Progenitor cell of endocrine pancreas (in vitro differentiated cells): ENCODE measurements around the gene SHC3. TPM values are rescaled to one million over a fixed set of nuclear protein-coding genes. Genes with fewer than 3 reads are reported as not detected.

Experiments used
- DNase-seq: peaks from one replicate; pipeline ENCODE4 v3.0.0; 2021; ENCODE audit warnings: low spot score; ENCODE audit not compliant: unreplicated experiment
- H3K27ac Mint-ChIP-seq: 2 replicates; pipeline ENCODE4 v1.8.0; 2021; ENCODE audit warnings: mild to moderate bottlenecking, moderate library complexity, mixed read lengths
- H3K27me3 Mint-ChIP-seq: 2 replicates; pipeline ENCODE4 v1.8.0; 2021; ENCODE audit warnings: mixed read lengths
- H3K36me3 Mint-ChIP-seq: 2 replicates; pipeline ENCODE4 v1.8.0; 2022; ENCODE audit warnings: mixed read lengths; ENCODE audit not compliant: insufficient read depth
- H3K4me1 Mint-ChIP-seq: 2 replicates; pipeline ENCODE4 v1.8.0; 2021; ENCODE audit warnings: low read depth, mixed read lengths
- H3K4me3 Mint-ChIP-seq: 2 replicates; pipeline ENCODE4 v1.8.0; 2021; ENCODE audit warnings: low read depth, mild to moderate bottlenecking, moderate library complexity, mixed read lengths
- H3K9me3 Mint-ChIP-seq: 2 replicates; pipeline ENCODE4 v1.8.0; 2021; ENCODE audit warnings: low read depth, mixed read lengths
- total RNA-seq: library from RNA; stranded (reverse); gene quantifications from 2 replicates; pipeline ENCODE4 v1.2.1, GENCODE V29; 2021
- TF ChIP-seq, protein P1 (sequence below): fragments of 200-600 bp; sonication (generic); IDR thresholded peaks from one replicate; pipeline ENCODE4 v1.5.0; 2021; ENCODE audit warnings: antibody characterized with exemption, mild to moderate bottlenecking; ENCODE audit not compliant: unreplicated experiment

Gene SHC3
- total RNA-seq, 1 donor from 2014 or later, result 1.3 TPM

DNA sequence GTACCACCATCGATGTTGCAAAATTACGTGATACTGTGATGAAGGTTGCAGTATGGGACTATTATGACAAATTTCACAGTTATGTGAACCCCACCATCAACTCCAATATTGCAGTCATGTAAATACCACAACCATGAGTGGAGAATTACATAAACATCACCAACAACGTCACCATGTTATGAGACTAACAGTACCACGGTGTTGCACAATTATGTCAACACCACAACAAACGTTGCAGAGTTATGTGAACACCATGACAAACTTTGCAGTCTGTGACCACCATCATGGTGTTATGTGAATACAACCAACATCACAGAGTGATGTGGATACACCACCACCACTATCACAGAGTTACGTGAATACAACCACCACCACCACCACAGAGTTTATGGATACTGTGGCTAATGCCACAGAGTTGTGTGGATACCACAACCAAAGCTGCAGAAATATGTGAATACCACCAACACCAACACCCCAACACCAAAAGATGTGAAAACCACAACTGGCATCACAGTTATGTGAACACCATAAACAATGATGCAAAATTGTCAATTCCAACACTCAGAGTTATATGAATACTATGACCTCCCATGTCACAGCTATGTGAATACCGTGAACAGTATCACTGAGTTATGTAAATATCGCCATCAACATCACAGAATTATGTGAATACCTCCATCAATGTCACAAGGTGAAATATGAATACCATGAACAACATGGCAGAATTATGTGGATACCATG, 62.4 kb downstream of the SHC3 start:
- Mint-ChIP-seq H3K9me3 (peaks cover 5% of the 10 kb centered on the region), H3K4me1 (no peaks in the 10 kb centered on the region), H3K4me3 (no peak overlapping the region), H3K27me3 (no peaks in the 10 kb centered on the region), H3K27ac (no peak overlapping the region), H3K36me3 (no peaks in the 10 kb centered on the region)
- TF ChIP-seq, protein P1, sequence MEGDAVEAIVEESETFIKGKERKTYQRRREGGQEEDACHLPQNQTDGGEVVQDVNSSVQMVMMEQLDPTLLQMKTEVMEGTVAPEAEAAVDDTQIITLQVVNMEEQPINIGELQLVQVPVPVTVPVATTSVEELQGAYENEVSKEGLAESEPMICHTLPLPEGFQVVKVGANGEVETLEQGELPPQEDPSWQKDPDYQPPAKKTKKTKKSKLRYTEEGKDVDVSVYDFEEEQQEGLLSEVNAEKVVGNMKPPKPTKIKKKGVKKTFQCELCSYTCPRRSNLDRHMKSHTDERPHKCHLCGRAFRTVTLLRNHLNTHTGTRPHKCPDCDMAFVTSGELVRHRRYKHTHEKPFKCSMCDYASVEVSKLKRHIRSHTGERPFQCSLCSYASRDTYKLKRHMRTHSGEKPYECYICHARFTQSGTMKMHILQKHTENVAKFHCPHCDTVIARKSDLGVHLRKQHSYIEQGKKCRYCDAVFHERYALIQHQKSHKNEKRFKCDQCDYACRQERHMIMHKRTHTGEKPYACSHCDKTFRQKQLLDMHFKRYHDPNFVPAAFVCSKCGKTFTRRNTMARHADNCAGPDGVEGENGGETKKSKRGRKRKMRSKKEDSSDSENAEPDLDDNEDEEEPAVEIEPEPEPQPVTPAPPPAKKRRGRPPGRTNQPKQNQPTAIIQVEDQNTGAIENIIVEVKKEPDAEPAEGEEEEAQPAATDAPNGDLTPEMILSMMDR, result no peak
- no peak for DNase-seq

DNA sequence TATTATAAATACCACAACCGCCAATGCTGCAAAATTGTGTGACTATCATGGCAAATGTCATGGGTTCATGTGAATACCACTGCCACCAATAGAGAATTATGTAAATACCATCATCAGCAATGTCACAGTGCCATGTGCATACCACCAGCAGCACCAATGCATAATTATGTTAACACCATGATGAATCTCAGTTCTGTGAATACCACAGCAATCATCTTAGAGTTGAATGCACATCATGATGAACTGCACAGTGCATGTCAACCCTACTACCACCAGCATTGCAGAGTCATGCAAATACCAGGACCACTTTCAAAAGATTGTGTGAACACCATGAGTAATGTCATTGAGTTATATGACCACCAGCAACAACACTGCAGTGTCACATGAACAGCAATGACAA, 63.2 kb downstream of the SHC3 start:
- Mint-ChIP-seq H3K27ac (no peak overlapping the region), H3K27me3 (no peaks in the 10 kb centered on the region), H3K4me3 (no peak overlapping the region), H3K4me1 (no peaks in the 10 kb centered on the region), H3K9me3 (peaks cover 5% of the 10 kb centered on the region), H3K36me3 (no peaks in the 10 kb centered on the region)
- TF ChIP-seq, protein P1, result no peak
- no peak for DNase-seq

DNA sequence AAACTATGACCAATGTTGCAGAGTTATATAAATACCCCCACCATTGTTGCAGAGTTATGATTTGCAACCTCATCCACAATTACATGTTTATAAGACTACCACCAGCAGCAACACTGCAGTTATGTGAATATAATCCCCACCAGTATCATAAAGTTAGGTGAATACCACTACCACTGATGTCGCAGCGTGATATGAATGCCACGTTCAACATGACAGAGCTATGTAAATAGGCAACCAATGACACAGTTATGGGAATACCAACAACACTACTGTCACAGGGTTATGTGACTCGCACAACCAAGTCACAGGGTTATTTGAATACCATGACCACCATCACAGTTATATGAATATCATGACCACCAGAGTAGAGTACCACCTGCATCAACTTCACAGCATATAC, 63.9 kb downstream of the SHC3 start:
- Mint-ChIP-seq H3K4me1 (peaks cover 2% of the 10 kb centered on the region), H3K4me3 (no peak overlapping the region), H3K27me3 (no peaks in the 10 kb centered on the region), H3K9me3 (peaks cover under 1% of the 10 kb centered on the region), H3K36me3 (no peaks in the 10 kb centered on the region), H3K27ac (no peak overlapping the region)
- DNase-seq, result no peak
- TF ChIP-seq, protein P1, result no peak

DNA sequence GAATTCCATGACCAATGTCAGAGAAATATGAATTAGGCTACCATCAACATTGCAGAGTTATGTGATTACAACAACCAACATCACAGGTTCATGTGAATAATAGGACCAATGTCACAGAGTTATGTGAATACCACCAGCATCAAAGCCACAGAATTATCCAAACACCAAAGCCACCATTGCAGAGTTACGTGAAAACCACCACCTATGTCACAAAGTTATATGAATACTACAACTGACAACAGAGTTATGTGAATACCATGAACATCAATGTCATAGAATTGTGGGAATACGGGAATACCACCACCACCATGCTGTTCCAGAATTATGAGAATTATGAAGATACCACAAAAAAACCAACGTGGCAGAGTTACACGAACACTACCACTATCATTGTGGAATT, 64.8 kb downstream of the SHC3 start:
- no peak overlapping the region for H3K27ac Mint-ChIP-seq
- H3K9me3 Mint-ChIP-seq, result no peaks in the 10 kb centered on the region
- H3K27me3 Mint-ChIP-seq, result no peaks in the 10 kb centered on the region
- DNase-seq, result no peak
- no peaks in the 10 kb centered on the region for H3K36me3 Mint-ChIP-seq
- TF ChIP-seq, protein P1, result no peak
- H3K4me1 Mint-ChIP-seq, result peaks cover 5% of the 10 kb centered on the region
- H3K4me3 Mint-ChIP-seq, result no peak overlapping the region

DNA sequence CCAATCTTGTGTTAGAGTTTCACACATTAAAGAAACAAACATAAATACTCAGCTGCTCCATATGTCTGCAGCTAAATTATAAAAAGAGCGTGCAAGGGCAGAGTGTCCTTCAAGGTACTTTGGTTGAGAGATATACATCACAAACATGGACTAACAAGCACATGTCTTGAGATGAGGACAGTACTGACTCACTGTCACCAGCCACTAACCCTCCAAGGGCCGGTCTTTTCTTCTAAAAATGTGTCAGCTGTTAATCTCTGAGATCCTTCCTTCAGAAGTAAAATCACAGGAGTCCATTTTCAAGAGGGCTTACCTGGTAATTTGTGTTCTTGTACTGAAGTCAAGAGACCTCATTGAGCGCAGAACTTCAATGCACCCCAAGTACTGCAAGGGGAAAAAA, 66.4 kb downstream of the SHC3 start:
- Mint-ChIP-seq H3K4me3 (no peak overlapping the region), H3K4me1 (peaks cover 5% of the 10 kb centered on the region), H3K9me3 (no peaks in the 10 kb centered on the region), H3K36me3 (no peaks in the 10 kb centered on the region), H3K27me3 (no peaks in the 10 kb centered on the region), H3K27ac (no peak overlapping the region)
- TF ChIP-seq, protein P1, result no peak
- no peak for DNase-seq
